GM12878 (cell line): ENCODE data around the gene HTR6. TPM values are rescaled to one million over a fixed set of nuclear protein-coding genes. Genes with fewer than 3 reads are reported as not detected.

Experiments used
- ATAC-seq: fragments of 200-7000 bp; cut with Tn5 transposase; 3 replicates; pipeline ENCODE4 v1.9.1; 2020; ENCODE audit warnings: mild to moderate bottlenecking, moderate library complexity
- BruUV-seq: library from RNA; stranded (reverse); fragments of 400-500 nt; replicated peaks from 2 replicates; lab custom pipeline; 2021; lab: Mats Ljungman, UMichigan
- CTCF ChIA-PET: fragments of 300-600 bp; sonication (Branson Sonifier 250); formaldehyde crosslinking; extraction: SDS; loops from one replicate; lab custom pipeline; 2021; ENCODE audit warnings: inconsistent platforms; lab: Yijun Ruan, JAX
- POLR2A ChIA-PET: fragments of 350-600 bp; formaldehyde crosslinking; extraction: SDS; loops from one replicate; lab custom pipeline; 2021; ENCODE audit warnings: inconsistent platforms; lab: Charles Lee
- RAD21 ChIA-PET: fragments of 300-600 bp; sonication (Branson Sonifier 250); formaldehyde crosslinking; loops from one replicate; lab custom pipeline; 2023; ENCODE audit warnings: antibody characterized with exemption; ENCODE audit not compliant: unreplicated experiment; lab: Charles Lee
- SMC1A ChIA-PET: fragments of 300-600 bp; sonication (Branson Sonifier 250); formaldehyde crosslinking; loops from one replicate; lab custom pipeline; 2023; ENCODE audit not compliant: unreplicated experiment, uncharacterized antibody; lab: Charles Lee
- DNase-seq: peaks from one replicate; pipeline ENCODE4 v3.0.0-alpha.2; 2011; ENCODE audit warnings: low read depth, low spot score
- FAIRE-seq: peaks from 3 replicates; lab custom pipeline; 2011; peaks lifted over from hg19 to GRCh38; lab: Jason Lieb, UNC
- H2AFZ ChIP-seq: 2 replicates; pipeline ENCODE4 v1.6.0; 2011; ENCODE audit warnings: low read depth, low read length, control low read depth; ENCODE audit not compliant: control insufficient read depth
- H3K27ac ChIP-seq: 2 replicates; pipeline ENCODE4 v1.5.1; 2011; ENCODE audit warnings: control low read depth; ENCODE audit not compliant: control insufficient read depth, insufficient read depth
- H3K27me3 ChIP-seq, 2 experiments: replicated peaks in 1 of 2; 2 replicates each; pipeline versions ENCODE4 v1.6.0 to v1.6.1; 2011; ENCODE audit warnings: low read length in 1 of 2; ENCODE audit not compliant: control insufficient read depth in 2 of 2, insufficient read depth in 2 of 2
- H3K36me3 ChIP-seq, 2 experiments: 2 replicates each; pipeline ENCODE4 v1.5.1; 2011; ENCODE audit warnings: low read length in 1 of 2; ENCODE audit not compliant: control insufficient read depth in 2 of 2, insufficient read depth in 2 of 2
- H3K4me1 ChIP-seq: 2 replicates; pipeline ENCODE4 v1.6.1; 2011; ENCODE audit warnings: mild to moderate bottlenecking, low read length, moderate library complexity, mixed read lengths; ENCODE audit not compliant: control insufficient read depth, insufficient read depth
- H3K4me2 ChIP-seq: 2 replicates; pipeline ENCODE4 v1.6.0; 2011; ENCODE audit warnings: control low read depth; ENCODE audit not compliant: control insufficient read depth, insufficient read depth
- H3K4me3 ChIP-seq: fragments of 200-600 bp; sonication (generic); 2 replicates; pipeline ENCODE4 v1.5.1; 2016
- H3K79me2 ChIP-seq: 2 replicates; pipeline ENCODE4 v1.6.0; 2011; ENCODE audit warnings: low read length; ENCODE audit not compliant: control insufficient read depth, insufficient read depth
- H3K9ac ChIP-seq: 2 replicates; pipeline ENCODE4 v1.8.0; 2011; ENCODE audit warnings: low read length, control low read depth, mixed read lengths; ENCODE audit not compliant: control insufficient read depth, insufficient read depth
- H3K9me3 ChIP-seq: replicated peaks from 3 replicates; pipeline ENCODE4 v1.5.1; 2011; ENCODE audit warnings: mild to moderate bottlenecking, low read length; ENCODE audit not compliant: control insufficient read depth, insufficient read depth
- H4K20me1 ChIP-seq: 2 replicates; pipeline ENCODE4 v1.6.0; 2011; ENCODE audit not compliant: control insufficient read depth, insufficient read depth
- BCL11A ChIP-seq: IDR thresholded peaks from 2 replicates; pipeline ENCODE4 v1.6.1; 2011; ENCODE audit warnings: low read depth, low read length
- BMI1 ChIP-seq: fragments of 450-650 bp; IDR thresholded peaks from 2 replicates; pipeline ENCODE4 v1.6.1; 2016; ENCODE audit warnings: mild to moderate bottlenecking, moderate library complexity, borderline replicate concordance
- CTCF ChIP-seq, 3 experiments: IDR thresholded peaks in 2 of 3; conservative IDR thresholded peaks in 1 of 3; 2 replicates each; pipeline ENCODE4 v1.5.1; 2011; ENCODE audit warnings: low read depth in 3 of 3, low read length in 3 of 3, mild to moderate bottlenecking in 3 of 3, control low read depth in 2 of 3, moderate library complexity in 2 of 3, inconsistent platforms in 1 of 3, mixed read lengths in 1 of 3; ENCODE audit not compliant: control insufficient read depth in 2 of 3, insufficient read depth in 1 of 3; ENCODE audit errors: extremely low read depth in 1 of 3
- EED ChIP-seq: sonication (generic); IDR thresholded peaks from 2 replicates; pipeline ENCODE4 v1.6.1; 2016; ENCODE audit warnings: antibody characterized with exemption, low read depth
- FOXK2 ChIP-seq: fragments of 450-650 bp; IDR thresholded peaks from 2 replicates; pipeline ENCODE4 v1.6.1; 2017; ENCODE audit warnings: mild to moderate bottlenecking, moderate library complexity
- GATAD2B ChIP-seq: fragments of 450-650 bp; conservative IDR thresholded peaks from 2 replicates; pipeline ENCODE4 v1.6.1; 2017; ENCODE audit warnings: low read depth, mild to moderate bottlenecking, moderate library complexity
- IKZF1 ChIP-seq: fragments of 450-650 bp; conservative IDR thresholded peaks from 2 replicates; pipeline ENCODE4 v1.6.1; 2017; ENCODE audit warnings: antibody characterized with exemption, mild to moderate bottlenecking
- NFXL1 ChIP-seq: fragments of 450-650 bp; IDR thresholded peaks from 2 replicates; pipeline ENCODE4 v1.6.1; 2017; ENCODE audit warnings: antibody characterized with exemption, mild to moderate bottlenecking, borderline replicate concordance
- NFYB ChIP-seq: IDR thresholded peaks from 2 replicates; pipeline ENCODE4 v1.6.1; 2011; ENCODE audit warnings: low read depth, mild to moderate bottlenecking, low read length, improper control_type of control experiment, moderate library complexity; ENCODE audit not compliant: insufficient read depth
- PAX5 ChIP-seq: IDR thresholded peaks from 2 replicates; pipeline ENCODE4 v1.6.1; 2011; ENCODE audit warnings: low read depth, low read length, borderline replicate concordance
- PML ChIP-seq: IDR thresholded peaks from 2 replicates; pipeline ENCODE4 v1.6.1; 2012; ENCODE audit warnings: low read length, inconsistent platforms
- RELA ChIP-seq: fragments of 450-650 bp; IDR thresholded peaks from 2 replicates; pipeline ENCODE4 v1.8.0; 2014; ENCODE audit warnings: borderline replicate concordance; ENCODE audit not compliant: partially characterized antibody
- SMAD1 ChIP-seq: fragments of 450-650 bp; IDR thresholded peaks from 2 replicates; pipeline ENCODE4 v1.6.1; 2018; ENCODE audit warnings: mild to moderate bottlenecking, low read depth; ENCODE audit not compliant: partially characterized antibody
- SMC3 ChIP-seq: IDR thresholded peaks from 2 replicates; pipeline ENCODE4 v1.6.1; 2011; ENCODE audit warnings: low read length, improper control_type of control experiment, borderline replicate concordance
- TAF1 ChIP-seq: IDR thresholded peaks from 2 replicates; pipeline ENCODE4 v1.6.1; 2011; ENCODE audit warnings: mild to moderate bottlenecking, low read depth, low read length, borderline replicate concordance
- TARDBP ChIP-seq: IDR thresholded peaks from 2 replicates; pipeline ENCODE4 v1.6.1; 2016; ENCODE audit warnings: borderline replicate concordance
- TCF12 ChIP-seq: IDR thresholded peaks from 2 replicates; pipeline ENCODE4 v1.6.1; 2011; ENCODE audit warnings: low read depth, mild to moderate bottlenecking, low read length
- YY1 ChIP-seq: IDR thresholded peaks from 2 replicates; pipeline ENCODE4 v1.6.1; 2011; ENCODE audit warnings: low read depth, mild to moderate bottlenecking, low read length
- ZBTB4 ChIP-seq: fragments of 450-650 bp; formaldehyde crosslinking; IDR thresholded peaks from 2 replicates; pipeline ENCODE4 v1.4.0; 2022; ENCODE audit warnings: mild to moderate bottlenecking, moderate library complexity
- ZZZ3 ChIP-seq: IDR thresholded peaks from 2 replicates; pipeline ENCODE4 v1.6.1; 2011; ENCODE audit warnings: low read depth; ENCODE audit not compliant: control insufficient read depth, insufficient read length
- WGBS: methylation state at CpG from one replicate; pipeline ENCODE4 v1.1.6; 2016; ENCODE audit warnings: low lambda C conversion rate; ENCODE audit not compliant: insufficient replicate concordance, insufficient coverage; ENCODE audit errors: missing lambda C conversion rate; 5-methylcytosine and 5-hydroxymethylcytosine counted together
- in situ Hi-C: fragments of 300-500 bp; cut with MboI; formaldehyde crosslinking; loops from 9 replicates; pipeline ENCODE4 v1.14.3; 2018; ENCODE audit warnings: mixed read lengths
- intact Hi-C: fragments of 100-400 bp; cut with micrococcal nuclease; formaldehyde crosslinking; loops from one replicate; pipeline ENCODE4 v1.14.2; 2022; ENCODE audit not compliant: unreplicated experiment
- polyA plus RNA-seq, 11 experiments: library from polyadenylated mRNA; depleted of rRNA in 4 of 11; unstranded in 6 of 11; stranded (reverse) in 5 of 11; fragments of >200 nt; fragmentation: Nextera tagmentation in 4 of 11; fragmentation: Illumina TruSeq in 1 of 11; extraction: Ambion mirVana in 4 of 11; extraction: Trizol in 1 of 11; gene quantifications; 1 replicate in 1 of 11; 2 replicates in 10 of 11; pipeline versions ENCODE4 v1.2.1 to v1.2.3, GENCODE V29; 2011 to 2016; ENCODE audit warnings: inconsistent platforms in 2 of 11, missing spikeins in 2 of 11, low read depth in 1 of 11
- total RNA-seq, 4 experiments: library from RNA; depleted of rRNA in 3 of 4; stranded (reverse); fragments of >200 nt in 3 of 4; fragmentation: Illumina TruSeq in 1 of 4; extraction: Trizol in 1 of 4; gene quantifications; 2 replicates each; pipeline versions ENCODE4 v1.2.1 to v1.2.3, GENCODE V29; 2013 to 2021

HTR6 gene
- total and polyA plus RNA-seq, 10 of the 15 experiments (the other 5 are each of a cell fraction or from before 2014, with no cell fraction given) = 0.03 to 5.3 (median 1.7) TPM; not detected in 2

- no peak overlapping the region for H3K27ac ChIP-seq
- H4K20me1 ChIP-seq = no peaks in the 10 kb centered on the region
- H3K4me2 ChIP-seq = no peak overlapping the region
- H3K4me3 ChIP-seq = no peak overlapping the region
- no peaks in the 10 kb centered on the region for H3K36me3 ChIP-seq
- ATAC-seq = peak; percentile 89
- CTCF ChIA-PET = interaction anchor here (0.6 to 6.6 kb wide), 18 partner anchors 8 to 746 kb away, joined by 3 to 57 read pairs (median 6); partner anchors contain the start of gene OTUD3
- H3K79me2 ChIP-seq = no peaks in the 10 kb centered on the region
- BruUV-seq = no TSS peak
- no peak overlapping the region for H3K9ac ChIP-seq
- H3K27me3 ChIP-seq = no peaks in the 10 kb centered on the region
- SMC1A ChIA-PET = interaction anchor here (0.9 to 2.8 kb wide), 6 partner anchors 9 to 98 kb away, joined by 3 to 11 read pairs (median 4); no protein-coding TSS in a partner anchor
- RAD21 ChIA-PET = interaction anchor here (0.6 to 1.7 kb wide), 6 partner anchors 54 to 347 kb away, joined by 3 to 10 read pairs (median 4); no protein-coding TSS in a partner anchor
- peak overlapping the region; percentile 63 for H2AFZ ChIP-seq
- FAIRE-seq = peak; percentile 66
- no peaks in the 10 kb centered on the region for H3K9me3 ChIP-seq
- H3K4me1 ChIP-seq = peaks cover 22% of the 10 kb centered on the region
- in situ Hi-C loops = no loop called here
- POLR2A ChIA-PET = no interaction called here
- peak; percentile 66 for DNase-seq
- WGBS = 29% methylated on average over 12 of the region's 12 CpGs
- intact Hi-C loops = loop anchor here (1.0 kb wide), 1 partner anchor 96 kb away; no protein-coding TSS in a partner anchor
- TF ChIP-seq YY1 = peak; percentile 75
- TF ChIP-seq PAX5 = peak; percentile 38; the same call in 1 of the 2 replicates
- TF ChIP-seq SMAD1 = no peak
- no peak for TF ChIP-seq TCF12
- no peak for TF ChIP-seq ZZZ3
- TF ChIP-seq NFXL1 = no peak
- no peak for TF ChIP-seq TAF1
- TF ChIP-seq PML = no peak
- peak; percentile 48; the same call in 1 of the 2 replicates for TF ChIP-seq IKZF1
- no peak for TF ChIP-seq RELA
- peak; percentile 42 for TF ChIP-seq EED
- TF ChIP-seq NFYB = peak; percentile 88
- no peak for TF ChIP-seq ZBTB4
- TF ChIP-seq FOXK2 = no peak
- no peak for TF ChIP-seq GATAD2B
- TF ChIP-seq TARDBP = no peak
- TF ChIP-seq BMI1 = no peak
- TF ChIP-seq CTCF (IDR thresholded peaks at IDR 0.05 in 2 of 3, conservative IDR thresholded peaks at IDR 0.05 in 1 of 3; ENCODE audit: control insufficient read depth in 2 of 3, extremely low read depth in 1 of 3, insufficient read depth in 1 of 3, low read depth in 3 of 3, low read length in 3 of 3) = peak; percentile 85 to 91 (median 87)
- TF ChIP-seq SMC3 = peak; percentile 63
- no peak for TF ChIP-seq BCL11A
Measured at GRCh38 chr1:19715334-19716203, 50.9 kb downstream of the HTR6 start.
